ENCODE measurements around the gene NFASC.

- no peak for TF ChIP-seq EZH2phosphoT487 (IDR thresholded peaks at IDR 0.05; ENCODE audit: insufficient read depth, low read depth)
- no peak for TF ChIP-seq EZH2 (IDR thresholded peaks at IDR 0.05; ENCODE audit: insufficient read depth, poor library complexity, severe bottlenecking)
These were observed 17.6 kb downstream of the NFASC start for GRCh38 chr1:204888294-204888693.

Measured in GM23248 (cell line).